ENCODE measurements around the gene HTR3B.

HTR3B gene

DNA sequence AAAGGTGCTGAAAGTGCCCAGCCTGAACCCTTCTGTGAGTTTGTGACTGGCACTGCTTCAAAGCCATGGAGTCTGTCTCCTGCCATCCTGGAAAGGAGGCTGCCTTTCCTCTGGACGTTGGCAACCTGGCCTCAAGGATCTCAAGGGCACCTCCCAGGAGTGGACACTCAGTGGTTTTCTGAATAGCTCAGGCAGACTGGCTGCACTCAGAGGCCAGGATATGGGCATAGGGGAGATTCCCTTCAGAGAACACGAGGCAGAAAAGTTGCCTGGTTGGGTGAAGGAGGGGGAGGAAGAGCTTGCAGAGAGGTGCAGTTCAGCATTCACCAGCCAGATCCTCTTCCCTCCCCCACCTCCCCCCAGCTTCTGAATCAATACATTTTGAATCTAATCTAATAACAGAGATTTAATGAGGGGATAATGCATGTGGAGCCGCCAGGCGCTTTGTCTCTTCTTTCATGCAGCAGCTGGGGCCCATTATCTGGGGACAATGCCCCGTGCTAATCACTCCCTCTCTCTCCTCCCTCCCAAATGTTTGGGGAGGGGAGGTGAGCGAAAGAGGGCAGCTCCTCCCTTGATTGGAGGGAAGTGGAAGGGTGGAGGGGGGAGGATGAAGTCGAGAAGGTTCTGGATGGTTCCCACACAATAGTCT is 88.0 kb downstream of the HTR3B start:
- Mint-ChIP-seq H3K27me3 (peaks cover 13 to 19% of the 10 kb centered on the region in 2 donors), H3K9me3 (no peaks in the 10 kb centered on the region), H3K36me3 (peaks cover 6 to 10% of the 10 kb centered on the region in 2 donors), H3K4me3 (no peak overlapping the region), H3K27ac (no peak overlapping the region), H3K4me1 (peaks cover 12 to 23% of the 10 kb centered on the region in 2 donors)
- ATAC-seq (replicated peaks) = peak; percentile 31 to 41
- DNase-seq = no peak

- ATAC-seq (replicated peaks) (peak; percentile 53 to 56), DNase-seq (no peak)
- no peaks in the 10 kb centered on the region for H3K9me3 Mint-ChIP-seq
- peaks cover 13 to 17% of the 10 kb centered on the region in 2 donors for H3K27me3 Mint-ChIP-seq
- no peak overlapping the region for H3K4me3 Mint-ChIP-seq
- H3K27ac Mint-ChIP-seq = no peak overlapping the region
- H3K36me3 Mint-ChIP-seq = no peaks in the 10 kb centered on the region
- H3K4me1 Mint-ChIP-seq = peaks cover 10 to 23% of the 10 kb centered on the region in 2 donors
These were observed 89.7 kb downstream of the HTR3B start for GRCh38 chr11:113994077-113994954.

Measured in stimulated activated naive B cell treated with anti-CD40 and anti-IgM and Interleukin-4, amounts not matched to agents 10 μg/mL and 1 μg/mL and 100 μg/mL, for 72 hours (primary cell).